ENCODE data around the gene C19orf47.
A peak's percentile ranks its signal among the peaks of the same experiment; 100 is the strongest.
"Not testable (repeated sequence)": the region's sequence is repeated elsewhere in the genome, so short reads cannot be mapped to it uniquely, and the experiment has no call there.

C19orf47 gene

GRCh38 chr19:40370997-40371801 lies 23.0 kb upstream of the C19orf47 start:
- H3K27ac ChIP-seq: no peak overlapping the region
- no peak overlapping the region for H3K9ac ChIP-seq (ENCODE audit: insufficient read length)
- H3K4me3 ChIP-seq: no peak overlapping the region
- no peak for DNase-seq (ENCODE audit: low read depth, low spot score)
- TF ChIP-seq FOXP2 (optimal IDR thresholded peaks at IDR 0.05; ENCODE audit: control extremely low read depth, extremely low read length, insufficient read depth) (no peak), POLR2AphosphoS5 (IDR thresholded peaks at IDR 0.05; ENCODE audit: borderline replicate concordance, low read depth, low read length) (no peak), EZH2 (IDR thresholded peaks at IDR 0.05) (no peak)
- no peaks in the 10 kb centered on the region for H3K9me3 ChIP-seq (ENCODE audit: low read depth, low read length)
- H3K36me3 ChIP-seq (ENCODE audit: insufficient read depth, low read length): peaks cover 29% of the 10 kb centered on the region; the same call in 1 of the 2 replicates

DNA sequence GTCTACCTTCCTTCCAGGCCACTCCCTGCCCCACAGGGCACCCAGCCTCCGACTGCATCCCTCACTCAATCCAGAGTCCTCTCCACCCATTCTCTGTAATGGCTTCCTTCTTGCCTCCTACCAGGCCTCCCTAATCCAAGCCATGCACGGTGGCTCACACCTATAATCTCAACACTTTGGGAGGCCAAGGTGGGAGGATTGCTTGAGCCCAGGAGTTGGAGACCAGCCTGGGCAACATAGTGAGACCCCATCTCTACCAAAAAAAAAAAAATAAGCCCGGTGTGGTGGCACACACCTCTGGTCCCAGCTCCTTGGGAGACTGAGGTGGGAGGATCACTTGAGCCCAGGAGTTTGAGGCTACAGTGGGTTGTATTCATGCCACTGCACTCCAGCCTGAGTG lies 22.1 kb upstream of the C19orf47 start:
- H3K4me3 ChIP-seq; H3K9me3 ChIP-seq (ENCODE audit: low read depth, low read length); H3K9ac ChIP-seq (ENCODE audit: insufficient read length); DNase-seq (ENCODE audit: low read depth, low spot score); H3K27ac ChIP-seq: not testable (repeated sequence)
- H3K36me3 ChIP-seq (ENCODE audit: insufficient read depth, low read length): peaks cover 29% of the 10 kb centered on the region; the same call in 1 of the 2 replicates

GRCh38 chr19:40369797-40370196 lies 21.6 kb upstream of the C19orf47 start:
- H3K36me3 ChIP-seq (ENCODE audit: insufficient read depth, low read length): peaks cover 29% of the 10 kb centered on the region; the same call in 1 of the 2 replicates
- H3K27ac ChIP-seq: no peak overlapping the region
- TF ChIP-seq POLR2AphosphoS5 (IDR thresholded peaks at IDR 0.05; ENCODE audit: borderline replicate concordance, low read depth, low read length) (no peak), EZH2 (IDR thresholded peaks at IDR 0.05) (no peak), FOXP2 (optimal IDR thresholded peaks at IDR 0.05; ENCODE audit: control extremely low read depth, extremely low read length, insufficient read depth) (no peak)
- H3K9ac ChIP-seq (ENCODE audit: insufficient read length): no peak overlapping the region
- H3K9me3 ChIP-seq (ENCODE audit: low read depth, low read length): no peaks in the 10 kb centered on the region
- DNase-seq (ENCODE audit: low read depth, low spot score): no peak
- no peak overlapping the region for H3K4me3 ChIP-seq

- TF ChIP-seq POLR2AphosphoS5 (IDR thresholded peaks at IDR 0.05; ENCODE audit: borderline replicate concordance, low read depth, low read length) (no peak), FOXP2 (optimal IDR thresholded peaks at IDR 0.05; ENCODE audit: control extremely low read depth, extremely low read length, insufficient read depth) (no peak)
- Histone ChIP-seq H3K4me3 (no peak overlapping the region), H3K9ac (ENCODE audit: insufficient read length) (no peak overlapping the region), H3K27ac (no peak overlapping the region), H3K9me3 (ENCODE audit: low read depth, low read length) (no peaks in the 10 kb centered on the region), H3K36me3 (ENCODE audit: insufficient read depth, low read length) (peaks cover 29% of the 10 kb centered on the region; the same call in 1 of the 2 replicates)
- no peak for DNase-seq (ENCODE audit: low read depth, low spot score)
Measured at GRCh38 chr19:40367577-40368434, 19.6 kb upstream of the C19orf47 start.

GRCh38 chr19:40366697-40367561 lies 18.7 kb upstream of the C19orf47 start:
- Histone ChIP-seq H3K9me3 (ENCODE audit: low read depth, low read length) (no peaks in the 10 kb centered on the region), H3K36me3 (ENCODE audit: insufficient read depth, low read length) (peaks cover 27% of the 10 kb centered on the region; the same call in 1 of the 2 replicates), H3K9ac (ENCODE audit: insufficient read length) (no peak overlapping the region), H3K4me3 (peak overlapping the region; percentile 77; the same call in 1 of the 2 replicates), H3K27ac (0 out of 2 replicates have a peak overlapping the region, but pooled peaks have one; percentile 9)
- DNase-seq (ENCODE audit: low read depth, low spot score): no peak
- TF ChIP-seq FOXP2 (optimal IDR thresholded peaks at IDR 0.05; ENCODE audit: control extremely low read depth, extremely low read length, insufficient read depth) (no peak), POLR2AphosphoS5 (IDR thresholded peaks at IDR 0.05; ENCODE audit: borderline replicate concordance, low read depth, low read length) (no peak), EZH2 (IDR thresholded peaks at IDR 0.05) (no peak)

GRCh38 chr19:40365613-40366401 lies 17.6 kb upstream of the C19orf47 start:
- DNase-seq (ENCODE audit: low read depth, low spot score): no peak
- Histone ChIP-seq H3K27ac (peak overlapping the region; percentile 61; the same call in 1 of the 2 replicates), H3K36me3 (ENCODE audit: insufficient read depth, low read length) (peaks cover 20% of the 10 kb centered on the region; the same call in 1 of the 2 replicates), H3K4me3 (peak overlapping the region; percentile 77), H3K9me3 (ENCODE audit: low read depth, low read length) (no peaks in the 10 kb centered on the region), H3K9ac (ENCODE audit: insufficient read length) (peak overlapping the region; percentile 80)
- peak; percentile 91 for TF ChIP-seq POLR2AphosphoS5 (IDR thresholded peaks at IDR 0.05; ENCODE audit: borderline replicate concordance, low read depth, low read length)
- no peak for TF ChIP-seq EZH2 (IDR thresholded peaks at IDR 0.05)
- peak; percentile 68 for TF ChIP-seq FOXP2 (optimal IDR thresholded peaks at IDR 0.05; ENCODE audit: control extremely low read depth, extremely low read length, insufficient read depth)

GRCh38 chr19:40365010-40365409 lies 16.8 kb upstream of the C19orf47 start:
- Histone ChIP-seq H3K4me3 (peak overlapping the region; percentile 77), H3K9me3 (ENCODE audit: low read depth, low read length) (no peaks in the 10 kb centered on the region), H3K27ac (peak overlapping the region; percentile 61; the same call in 1 of the 2 replicates), H3K9ac (ENCODE audit: insufficient read length) (peak overlapping the region; percentile 80), H3K36me3 (ENCODE audit: insufficient read depth, low read length) (peaks cover 17% of the 10 kb centered on the region; the same call in 1 of the 2 replicates)
- no peak for TF ChIP-seq EZH2 (IDR thresholded peaks at IDR 0.05)
- no peak for TF ChIP-seq POLR2AphosphoS5 (IDR thresholded peaks at IDR 0.05; ENCODE audit: borderline replicate concordance, low read depth, low read length)
- no peak for TF ChIP-seq FOXP2 (optimal IDR thresholded peaks at IDR 0.05; ENCODE audit: control extremely low read depth, extremely low read length, insufficient read depth)
- DNase-seq (ENCODE audit: low read depth, low spot score): no peak
